Muscle layer of colon (tissue), 2 donors: Measurements from ENCODE around the gene UTP25.
"Not testable (repeated sequence)": the region's sequence is repeated elsewhere in the genome, so short reads cannot be mapped to it uniquely, and the experiment has no call there.

ENCODE experiments used
- H3K27ac ChIP-seq: one replicate; pipeline ENCODE4 v1.7.0; 2013; ENCODE audit warnings: low read depth, mild to moderate bottlenecking, low read length, moderate library complexity
- H3K27me3 ChIP-seq, 2 donors: one replicate each; pipeline ENCODE4 v1.7.0; 2013; ENCODE audit warnings: low read length in 2 of 2, mild to moderate bottlenecking in 2 of 2; ENCODE audit not compliant: insufficient read depth in 2 of 2, control insufficient read depth in 1 of 2
- H3K36me3 ChIP-seq: one replicate; pipeline ENCODE4 v1.7.0; 2013; ENCODE audit warnings: mild to moderate bottlenecking, low read length; ENCODE audit not compliant: insufficient read depth
- H3K4me1 ChIP-seq: one replicate; pipeline ENCODE4 v1.7.0; 2013; ENCODE audit warnings: mild to moderate bottlenecking, low read length; ENCODE audit not compliant: insufficient read depth
- H3K4me3 ChIP-seq, 2 donors: one replicate each; pipeline ENCODE4 v1.7.0; 2013; ENCODE audit warnings: low read length in 2 of 2, low read depth in 1 of 2, mild to moderate bottlenecking in 1 of 2, moderate library complexity in 1 of 2
- H3K9ac ChIP-seq: one replicate; pipeline ENCODE4 v1.7.0; 2013; ENCODE audit warnings: low read length
- H3K9me3 ChIP-seq: one replicate; pipeline ENCODE4 v1.7.0; 2013; ENCODE audit warnings: mild to moderate bottlenecking, low read length
- donor health status: abdominal sarcoma.
- donor health status: Adenocarcinoma of cecum.

Gene UTP25

DNA sequence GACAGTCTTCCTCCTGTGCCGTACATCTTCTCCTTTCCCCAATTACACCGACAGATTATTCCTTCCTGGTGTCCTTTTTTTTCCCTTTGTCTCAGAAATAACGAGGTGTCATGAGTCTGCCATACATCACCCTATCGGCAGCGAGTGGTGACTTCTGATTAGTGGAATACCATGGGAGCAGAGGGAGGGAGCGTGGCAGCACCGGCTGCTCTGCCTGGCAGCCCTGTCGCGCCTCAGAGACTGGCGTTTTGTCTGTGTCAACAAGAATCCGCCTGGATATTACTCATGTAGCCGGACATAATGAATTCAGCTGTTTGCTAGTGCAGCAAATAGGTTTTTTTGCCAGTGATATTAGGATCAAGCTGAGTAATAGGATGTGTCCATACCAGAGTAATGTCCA lies 51.8 kb downstream of the UTP25 start:
- no peak overlapping the region for H3K9ac ChIP-seq
- H3K4me1 ChIP-seq = no peaks in the 10 kb centered on the region
- H3K27me3 ChIP-seq = no peaks in the 10 kb centered on the region
- H3K4me3 ChIP-seq = no peak overlapping the region
- no peaks in the 10 kb centered on the region for H3K9me3 ChIP-seq
- H3K27ac ChIP-seq = no peak overlapping the region
- no peaks in the 10 kb centered on the region for H3K36me3 ChIP-seq

GRCh38 chr1:209880031-209880430 lies 52.3 kb downstream of the UTP25 start:
- no peak overlapping the region for H3K4me3 ChIP-seq
- H3K9ac ChIP-seq = no peak overlapping the region
- no peaks in the 10 kb centered on the region for H3K36me3 ChIP-seq
- no peaks in the 10 kb centered on the region for H3K9me3 ChIP-seq
- no peaks in the 10 kb centered on the region for H3K27me3 ChIP-seq
- no peaks in the 10 kb centered on the region for H3K4me1 ChIP-seq
- H3K27ac ChIP-seq = no peak overlapping the region

DNA sequence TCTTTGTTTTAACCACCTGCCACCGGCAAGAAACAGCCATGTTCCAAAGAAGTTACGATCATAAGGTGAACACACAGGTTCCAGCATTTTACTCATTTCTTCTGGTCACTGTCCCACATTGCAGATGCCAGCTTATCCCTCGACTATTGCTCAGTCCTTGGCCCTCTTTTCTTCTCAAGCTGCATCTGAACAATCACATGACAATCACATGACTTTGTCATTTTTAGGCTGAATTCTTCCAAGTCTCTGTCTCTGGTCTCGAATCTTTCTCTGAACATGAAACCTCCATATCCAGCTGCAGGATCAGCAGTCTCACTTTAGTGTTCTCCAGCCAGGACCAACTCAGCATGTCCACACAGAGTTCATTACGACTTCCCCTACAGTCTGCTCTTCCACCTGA lies 53.8 kb downstream of the UTP25 start:
- Histone ChIP-seq H3K27ac (no peak overlapping the region), H3K36me3 (no peaks in the 10 kb centered on the region)

GRCh38 chr1:209882286-209882685 lies 54.5 kb downstream of the UTP25 start:
- no peaks in the 10 kb centered on the region for H3K36me3 ChIP-seq

More for the DNA sequence above, 53.8 kb downstream of the UTP25 start:
- Histone ChIP-seq H3K9ac (no peak overlapping the region), H3K9me3 (no peaks in the 10 kb centered on the region), H3K4me1 (no peaks in the 10 kb centered on the region), H3K27me3 (no peaks in the 10 kb centered on the region), H3K4me3 (no peak overlapping the region)

DNA sequence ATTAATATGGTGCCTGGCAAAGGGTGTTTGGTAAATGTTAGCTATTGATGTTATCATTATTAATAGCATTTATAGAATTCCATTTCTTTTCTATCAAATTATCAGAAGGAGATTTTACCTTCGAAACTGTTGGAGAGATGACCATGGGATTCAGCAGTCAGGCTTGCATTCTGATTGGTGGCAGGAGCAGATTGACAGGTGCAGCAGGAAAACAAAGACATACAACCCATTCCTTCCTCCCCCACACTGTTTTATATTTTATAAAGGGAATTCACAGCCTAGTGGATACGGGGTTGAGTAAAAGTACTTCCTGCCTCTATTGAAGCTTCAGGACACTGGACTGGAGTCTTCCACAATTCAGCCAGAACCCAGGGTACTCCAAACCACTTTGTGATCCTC lies 55.2 kb downstream of the UTP25 start:
- H3K4me3 ChIP-seq = no peak overlapping the region
- H3K9ac ChIP-seq = no peak overlapping the region
- H3K27me3 ChIP-seq = no peaks in the 10 kb centered on the region
- no peaks in the 10 kb centered on the region for H3K9me3 ChIP-seq
- no peak overlapping the region for H3K27ac ChIP-seq
- no peaks in the 10 kb centered on the region for H3K4me1 ChIP-seq
- H3K36me3 ChIP-seq = no peaks in the 10 kb centered on the region

More at GRCh38 chr1:209882286-209882685, 54.5 kb downstream of the UTP25 start:
- H3K4me3 ChIP-seq = no peak overlapping the region
- no peak overlapping the region for H3K9ac ChIP-seq
- no peaks in the 10 kb centered on the region for H3K9me3 ChIP-seq
- H3K27ac ChIP-seq = no peak overlapping the region
- H3K27me3 ChIP-seq = no peaks in the 10 kb centered on the region
- H3K4me1 ChIP-seq = no peaks in the 10 kb centered on the region

GRCh38 chr1:209883341-209883971 lies 55.7 kb downstream of the UTP25 start:
- Histone ChIP-seq H3K27me3 (no peaks in the 10 kb centered on the region), H3K4me1 (no peaks in the 10 kb centered on the region), H3K36me3 (no peaks in the 10 kb centered on the region), H3K9me3 (no peaks in the 10 kb centered on the region), H3K27ac (peak overlapping the region; percentile 51), H3K9ac (no peak overlapping the region), H3K4me3 (no peak overlapping the region)

- no peak overlapping the region for H3K9ac ChIP-seq
- H3K27me3 ChIP-seq = no peaks in the 10 kb centered on the region
- H3K36me3 ChIP-seq = no peaks in the 10 kb centered on the region
- no peaks in the 10 kb centered on the region for H3K9me3 ChIP-seq
- H3K27ac ChIP-seq = no peak overlapping the region
- H3K4me3 ChIP-seq = no peak overlapping the region
- H3K4me1 ChIP-seq = no peaks in the 10 kb centered on the region
Observed at GRCh38 chr1:209884249-209884648, 56.5 kb downstream of the UTP25 start.

DNA sequence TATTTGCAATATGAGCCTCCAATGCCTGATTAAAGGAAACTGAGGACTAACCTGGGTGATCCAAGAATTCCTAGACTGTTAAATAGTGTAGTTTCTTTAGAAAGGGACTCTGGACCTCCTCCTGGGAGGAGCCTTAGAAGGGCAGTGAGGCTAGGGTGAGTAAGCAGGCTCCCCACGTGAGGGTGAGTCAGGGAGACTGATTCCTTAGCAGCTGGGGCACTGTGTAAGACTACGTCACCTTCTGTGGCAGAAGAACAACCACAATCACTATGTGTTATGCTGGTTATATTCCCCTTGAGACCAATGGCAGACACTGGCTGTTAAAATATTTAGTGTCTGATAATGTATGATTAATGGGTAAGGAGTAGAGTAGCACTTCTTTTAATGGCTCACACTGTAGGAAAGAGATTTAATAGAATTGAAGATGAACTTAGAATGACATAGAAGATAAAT lies 56.9 kb downstream of the UTP25 start:
- no peak overlapping the region for H3K27ac ChIP-seq

GRCh38 chr1:209885403-209886218 lies 57.8 kb downstream of the UTP25 start:
- H3K27ac ChIP-seq = no peak overlapping the region
- no peak overlapping the region for H3K9ac ChIP-seq
- no peaks in the 10 kb centered on the region for H3K9me3 ChIP-seq
- H3K36me3 ChIP-seq = no peaks in the 10 kb centered on the region
- no peaks in the 10 kb centered on the region for H3K27me3 ChIP-seq
- H3K4me3 ChIP-seq = no peak overlapping the region
- H3K4me1 ChIP-seq = no peaks in the 10 kb centered on the region

More for the DNA sequence above, 56.9 kb downstream of the UTP25 start:
- Histone ChIP-seq H3K4me3 (no peak overlapping the region), H3K4me1 (no peaks in the 10 kb centered on the region), H3K27me3 (no peaks in the 10 kb centered on the region), H3K9me3 (no peaks in the 10 kb centered on the region), H3K36me3 (no peaks in the 10 kb centered on the region), H3K9ac (no peak overlapping the region)

DNA sequence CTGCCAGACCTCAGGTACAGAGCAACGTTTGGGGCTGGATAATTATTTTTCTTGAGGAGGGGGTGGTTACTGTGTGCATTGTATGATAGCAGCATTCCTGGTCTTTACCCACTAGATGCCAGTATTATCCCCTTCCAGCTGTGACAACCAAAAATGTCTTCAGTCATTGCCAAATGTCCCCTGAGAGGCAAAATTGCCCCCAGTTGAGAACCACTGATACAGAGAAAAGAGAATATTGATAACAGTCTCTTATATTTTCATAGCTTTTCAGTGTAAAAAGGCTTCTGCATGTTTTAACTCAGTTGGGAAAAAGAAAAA lies 58.4 kb downstream of the UTP25 start:
- H3K27me3 ChIP-seq = no peaks in the 10 kb centered on the region
- H3K9ac ChIP-seq = no peak overlapping the region
- no peak overlapping the region for H3K27ac ChIP-seq
- no peaks in the 10 kb centered on the region for H3K9me3 ChIP-seq
- no peaks in the 10 kb centered on the region for H3K36me3 ChIP-seq
- H3K4me1 ChIP-seq = no peaks in the 10 kb centered on the region
- H3K4me3 ChIP-seq = no peak overlapping the region

- H3K4me3 ChIP-seq, H3K9ac ChIP-seq, H3K36me3 ChIP-seq, H3K4me1 ChIP-seq, H3K9me3 ChIP-seq, H3K27me3 ChIP-seq, H3K27ac ChIP-seq: not testable (repeated sequence)
Observed at GRCh38 chr1:209888291-209889076, 60.7 kb downstream of the UTP25 start.
